ENCODE results near the gene PMM1. TPM values are rescaled to one million over a fixed set of nuclear protein-coding genes. Genes with fewer than 3 reads are reported as not detected.
"Not testable (repeated sequence)": the region's sequence is repeated elsewhere in the genome, so short reads cannot be mapped to it uniquely, and the experiment has no call there.

PMM1 gene
- total RNA-seq, 2 donors from 2014 or later, result 49.3 to 53.2 TPM

- Histone ChIP-seq H3K27me3 (no peaks in the 10 kb centered on the region), H3K36me3 (no peaks in the 10 kb centered on the region), H3K4me3 (no peak overlapping the region), H3K4me1 (no peaks in the 10 kb centered on the region), H3K9ac (ENCODE audit: low read depth in 2 of 2, low read length in 2 of 2) (no peak overlapping the region), H3K9me3 (no peaks in the 10 kb centered on the region), H3K27ac (no peak overlapping the region)
- no peak for DNase-seq
- TF ChIP-seq CTCF (IDR thresholded peaks at IDR 0.05), result no peak
- intact Hi-C loops (cut with DNase I), result loop anchor here (5.0 kb wide), 1 partner anchor 57 kb away; the partner anchor contains the start of gene POLR3H
Measured at GRCh38 chr22:41598891-41599635, 9.4 kb upstream of the PMM1 start.

GRCh38 chr22:41598081-41598480 lies 8.4 kb upstream of the PMM1 start:
- Histone ChIP-seq H3K27me3 (no peaks in the 10 kb centered on the region), H3K9me3 (no peaks in the 10 kb centered on the region), H3K4me1 (no peaks in the 10 kb centered on the region), H3K27ac (no peak overlapping the region), H3K4me3 (no peak overlapping the region), H3K36me3 (no peaks in the 10 kb centered on the region), H3K9ac (ENCODE audit: low read depth in 2 of 2, low read length in 2 of 2) (no peak overlapping the region)
- DNase-seq, result no peak
- no peak for TF ChIP-seq CTCF (IDR thresholded peaks at IDR 0.05)
- intact Hi-C loops (cut with DNase I), result loop anchor here (5.0 kb wide), 1 partner anchor 56 kb away; the partner anchor contains the start of gene POLR3H

- H3K4me1 ChIP-seq, result no peaks in the 10 kb centered on the region
Measured at GRCh38 chr22:41597635-41597953, 8.0 kb upstream of the PMM1 start.

GRCh38 chr22:41596776-41597634 lies 7.4 kb upstream of the PMM1 start:
- Histone ChIP-seq H3K27ac (no peak overlapping the region), H3K4me3 (no peak overlapping the region), H3K36me3 (no peaks in the 10 kb centered on the region), H3K4me1 (no peaks in the 10 kb centered on the region), H3K27me3 (no peaks in the 10 kb centered on the region), H3K9ac (ENCODE audit: low read depth in 2 of 2, low read length in 2 of 2) (no peak overlapping the region), H3K9me3 (no peaks in the 10 kb centered on the region)
- intact Hi-C loops (cut with DNase I), result loop anchor here (5.0 kb wide), 1 partner anchor 55 kb away; the partner anchor contains the start of gene POLR3H
- peak; percentile 65 for TF ChIP-seq CTCF (IDR thresholded peaks at IDR 0.05)
- peak; percentile 57 for DNase-seq

More at GRCh38 chr22:41597635-41597953, 8.0 kb upstream of the PMM1 start:
- no peak overlapping the region for H3K4me3 ChIP-seq
- intact Hi-C loops (cut with DNase I), result loop anchor here (5.0 kb wide), 1 partner anchor 55 kb away; the partner anchor contains the start of gene POLR3H
- TF ChIP-seq CTCF (IDR thresholded peaks at IDR 0.05), result no peak
- DNase-seq, result no peak
- no peaks in the 10 kb centered on the region for H3K36me3 ChIP-seq
- H3K9me3 ChIP-seq, result no peaks in the 10 kb centered on the region
- no peak overlapping the region for H3K9ac ChIP-seq (ENCODE audit: low read depth in 2 of 2, low read length in 2 of 2)
- no peak overlapping the region for H3K27ac ChIP-seq
- no peaks in the 10 kb centered on the region for H3K27me3 ChIP-seq

GRCh38 chr22:41595703-41596102 lies 6.1 kb upstream of the PMM1 start:
- intact Hi-C loops (cut with DNase I), result loop anchor here (5.0 kb wide), 1 partner anchor 53 kb away; the partner anchor contains the start of gene POLR3H
- no peak overlapping the region for H3K27ac ChIP-seq
- no peaks in the 10 kb centered on the region for H3K4me1 ChIP-seq

GRCh38 chr22:41593336-41593960 lies 3.8 kb upstream of the PMM1 start:
- H3K27ac ChIP-seq; DNase-seq; H3K36me3 ChIP-seq; H3K4me1 ChIP-seq; H3K27me3 ChIP-seq; H3K9me3 ChIP-seq; H3K9ac ChIP-seq (ENCODE audit: low read depth in 2 of 2, low read length in 2 of 2); intact Hi-C loops (cut with DNase I); H3K4me3 ChIP-seq: not testable (repeated sequence)

More at GRCh38 chr22:41595703-41596102, 6.1 kb upstream of the PMM1 start:
- Histone ChIP-seq H3K9ac (ENCODE audit: low read depth in 2 of 2, low read length in 2 of 2) (no peak overlapping the region), H3K9me3 (no peaks in the 10 kb centered on the region), H3K27me3 (no peaks in the 10 kb centered on the region), H3K36me3 (no peaks in the 10 kb centered on the region), H3K4me3 (no peak overlapping the region)
- no peak for TF ChIP-seq CTCF (IDR thresholded peaks at IDR 0.05)
- no peak for DNase-seq
